ENCODE data around the gene CS. TPM values are rescaled to one million over a fixed set of nuclear protein-coding genes. Genes with fewer than 3 reads are reported as not detected.
"Not testable (repeated sequence)": the region's sequence is repeated elsewhere in the genome, so short reads cannot be mapped to it uniquely, and the experiment has no call there.

CS gene
- polyA plus RNA-seq = 65.7 and 101 TPM in 2 replicates
- polyA minus RNA-seq = 88.1 and 99.0 TPM in 2 replicates

GRCh38 chr12:56299853-56300643 is at the start of gene CS:
CS (minus strand) TSS chr12:56300330; CDS start chr12:56300201, 129 bp downstream.
- TF ChIP-seq CTCF (IDR thresholded peaks at IDR 0.05; ENCODE audit: poor library complexity, severe bottlenecking) = no peak
- TF ChIP-seq SMC3 (conservative IDR thresholded peaks at IDR 0.05; ENCODE audit: poor library complexity) = no peak
- TF ChIP-seq MXI1 (conservative IDR thresholded peaks at IDR 0.05; ENCODE audit: poor library complexity, severe bottlenecking) = peak; percentile 94
- TF ChIP-seq REST (IDR thresholded peaks at IDR 0.05; ENCODE audit: borderline replicate concordance) = peak; percentile 64
- no peak for TF ChIP-seq RAD21 (conservative IDR thresholded peaks at IDR 0.05)
- no peak for TF ChIP-seq EZH2 (IDR thresholded peaks at IDR 0.05; ENCODE audit: borderline replicate concordance, insufficient read depth, low read length, poor library complexity, severe bottlenecking)
- no peak for TF ChIP-seq TAF1 (IDR thresholded peaks at IDR 0.05; ENCODE audit: low read depth)
- peak; percentile 9 for TF ChIP-seq EP300 (conservative IDR thresholded peaks at IDR 0.05; ENCODE audit: poor library complexity, severe bottlenecking)
- peak; percentile 61 for TF ChIP-seq POLR2AphosphoS5 (IDR thresholded peaks at IDR 0.05)
- Histone ChIP-seq H3K27me3 (ENCODE audit: insufficient read depth, low read depth, low read length) (no peaks in the 10 kb centered on the region), H3K9ac (ENCODE audit: low read length) (peak within 1 kb of the TSS; percentile 80), H3K27ac (ENCODE audit: low read length) (peak within 1 kb of the TSS; percentile 74), H3K36me3 (ENCODE audit: insufficient read depth, low read length) (no peaks in the 10 kb centered on the region), H3K9me3 (ENCODE audit: low read length) (no peaks in the 10 kb centered on the region), H4K20me1 (ENCODE audit: insufficient read depth) (no peaks in the 10 kb centered on the region), H2AFZ (ENCODE audit: low read depth, low read length) (peak within 1 kb of the TSS; percentile 38), H3K9me2 (ENCODE audit: insufficient read depth, low read length) (no peaks in the 10 kb centered on the region), H3K4me2 (ENCODE audit: low read length) (peak within 1 kb of the TSS; percentile 87), H3K79me2 (replicated peaks; ENCODE audit: insufficient read depth, low read length) (peaks cover 26% of the 10 kb centered on the region), H3K4me3 (ENCODE audit: low read length) (peak within 1 kb of the TSS; percentile 99), H3F3A (ENCODE audit: insufficient read depth, low read length, poor library complexity, severe bottlenecking) (no peaks in the 10 kb centered on the region)

- Histone ChIP-seq H3K27me3 (ENCODE audit: insufficient read depth, low read depth, low read length) (no peaks in the 10 kb centered on the region), H2AFZ (ENCODE audit: low read depth, low read length) (no peak overlapping the region), H3K27ac (ENCODE audit: low read length) (no peak overlapping the region), H3K9me3 (ENCODE audit: low read length) (no peaks in the 10 kb centered on the region), H3K9me2 (ENCODE audit: insufficient read depth, low read length) (no peaks in the 10 kb centered on the region), H3K36me3 (ENCODE audit: insufficient read depth, low read length) (no peaks in the 10 kb centered on the region), H3K4me3 (ENCODE audit: low read length) (no peak overlapping the region), H3F3A (ENCODE audit: insufficient read depth, low read length, poor library complexity, severe bottlenecking) (no peaks in the 10 kb centered on the region), H3K4me2 (ENCODE audit: low read length) (no peak overlapping the region), H3K9ac (ENCODE audit: low read length) (no peak overlapping the region), H4K20me1 (ENCODE audit: insufficient read depth) (no peaks in the 10 kb centered on the region), H3K79me2 (replicated peaks; ENCODE audit: insufficient read depth, low read length) (no peaks in the 10 kb centered on the region)
- TF ChIP-seq EP300 (conservative IDR thresholded peaks at IDR 0.05; ENCODE audit: poor library complexity, severe bottlenecking) (no peak), REST (IDR thresholded peaks at IDR 0.05; ENCODE audit: borderline replicate concordance) (no peak), TAF1 (IDR thresholded peaks at IDR 0.05; ENCODE audit: low read depth) (no peak), MXI1 (conservative IDR thresholded peaks at IDR 0.05; ENCODE audit: poor library complexity, severe bottlenecking) (no peak), RAD21 (conservative IDR thresholded peaks at IDR 0.05) (no peak), SMC3 (conservative IDR thresholded peaks at IDR 0.05; ENCODE audit: poor library complexity) (no peak), POLR2AphosphoS5 (IDR thresholded peaks at IDR 0.05) (no peak), EZH2 (IDR thresholded peaks at IDR 0.05; ENCODE audit: borderline replicate concordance, insufficient read depth, low read length, poor library complexity, severe bottlenecking) (no peak), CTCF (IDR thresholded peaks at IDR 0.05; ENCODE audit: poor library complexity, severe bottlenecking) (no peak)
Observed at GRCh38 chr12:56348776-56349175, 48.6 kb upstream of the CS start.

- H3K27ac ChIP-seq (ENCODE audit: low read length); H3K9ac ChIP-seq (ENCODE audit: low read length); H4K20me1 ChIP-seq (ENCODE audit: insufficient read depth); H3K9me2 ChIP-seq (ENCODE audit: insufficient read depth, low read length); H2AFZ ChIP-seq (ENCODE audit: low read depth, low read length); H3K4me2 ChIP-seq (ENCODE audit: low read length); H3F3A ChIP-seq (ENCODE audit: insufficient read depth, low read length, poor library complexity, severe bottlenecking); H3K4me3 ChIP-seq (ENCODE audit: low read length); H3K27me3 ChIP-seq (ENCODE audit: insufficient read depth, low read depth, low read length); H3K79me2 ChIP-seq (replicated peaks; ENCODE audit: insufficient read depth, low read length); H3K9me3 ChIP-seq (ENCODE audit: low read length); H3K36me3 ChIP-seq (ENCODE audit: insufficient read depth, low read length): not testable (repeated sequence)
Observed at GRCh38 chr12:56347255-56347654, 47.1 kb upstream of the CS start.
